GM21515 (cell line): ENCODE results near the gene SELENBP1.
"Not testable (repeated sequence)": the region's sequence is repeated elsewhere in the genome, so short reads cannot be mapped to it uniquely, and the experiment has no call there.

Experiments used
- ATAC-seq: cut with Tn5 transposase; IDR thresholded peaks from one replicate; pipeline ENCODE4 v1.9.1; 2021; ENCODE audit not compliant: unreplicated experiment

SELENBP1 gene

DNA sequence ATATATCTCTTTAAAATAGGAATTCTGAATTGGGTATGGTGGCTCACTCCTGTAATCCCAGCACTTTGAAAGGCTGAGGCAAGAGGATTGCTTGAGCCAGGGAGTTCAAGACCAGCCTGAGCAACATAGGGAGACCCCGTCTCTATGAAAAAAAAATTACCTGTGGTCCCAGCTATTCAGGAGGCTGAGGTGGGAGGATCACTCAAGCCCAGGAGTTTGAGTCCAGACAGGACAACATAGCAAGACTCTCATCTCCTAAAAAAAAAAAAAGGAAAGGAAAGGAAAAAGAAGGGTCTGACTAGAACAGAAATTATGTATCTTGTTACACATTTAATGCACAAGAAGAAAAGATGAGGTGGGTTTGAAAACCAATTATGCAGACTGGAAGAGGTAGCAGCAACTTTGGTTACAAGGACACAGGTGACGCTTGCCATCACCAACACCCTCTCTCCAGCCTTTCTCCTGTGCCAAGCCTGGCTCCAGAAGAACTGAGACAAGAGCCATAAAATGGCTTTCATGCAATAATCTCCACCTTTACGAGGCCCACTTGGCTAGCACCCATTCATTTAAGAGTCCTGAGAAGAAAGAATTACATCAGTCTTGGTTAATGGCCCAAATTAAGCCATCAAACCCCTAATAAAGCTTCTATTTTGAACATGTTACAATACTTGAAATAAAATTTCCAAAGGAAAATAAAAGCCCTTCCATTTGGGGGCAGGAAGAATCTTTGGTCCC lies 4.8 kb upstream of the SELENBP1 start:
- no peak for ATAC-seq

DNA sequence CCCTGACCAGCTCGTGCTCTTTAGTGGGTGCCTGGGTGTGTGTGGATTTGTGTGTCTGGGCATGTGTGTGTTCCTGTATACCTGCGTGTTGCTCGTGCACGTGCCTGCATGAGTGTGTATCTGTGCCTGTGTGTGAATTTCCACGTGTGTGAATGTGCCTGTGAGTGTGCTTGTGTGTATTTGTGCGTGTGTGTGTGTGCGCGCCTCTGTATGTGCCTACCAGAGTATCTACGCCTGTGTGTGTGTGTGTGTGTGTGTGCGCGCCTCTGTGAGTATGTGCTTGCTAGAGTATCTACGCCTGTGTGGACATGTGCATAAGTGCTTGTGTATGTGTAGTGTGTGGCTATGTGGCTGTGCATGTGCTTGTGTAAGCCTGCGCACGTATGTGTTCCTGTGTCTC lies 691 bp upstream of the SELENBP1 start:
- ATAC-seq = no peak

DNA sequence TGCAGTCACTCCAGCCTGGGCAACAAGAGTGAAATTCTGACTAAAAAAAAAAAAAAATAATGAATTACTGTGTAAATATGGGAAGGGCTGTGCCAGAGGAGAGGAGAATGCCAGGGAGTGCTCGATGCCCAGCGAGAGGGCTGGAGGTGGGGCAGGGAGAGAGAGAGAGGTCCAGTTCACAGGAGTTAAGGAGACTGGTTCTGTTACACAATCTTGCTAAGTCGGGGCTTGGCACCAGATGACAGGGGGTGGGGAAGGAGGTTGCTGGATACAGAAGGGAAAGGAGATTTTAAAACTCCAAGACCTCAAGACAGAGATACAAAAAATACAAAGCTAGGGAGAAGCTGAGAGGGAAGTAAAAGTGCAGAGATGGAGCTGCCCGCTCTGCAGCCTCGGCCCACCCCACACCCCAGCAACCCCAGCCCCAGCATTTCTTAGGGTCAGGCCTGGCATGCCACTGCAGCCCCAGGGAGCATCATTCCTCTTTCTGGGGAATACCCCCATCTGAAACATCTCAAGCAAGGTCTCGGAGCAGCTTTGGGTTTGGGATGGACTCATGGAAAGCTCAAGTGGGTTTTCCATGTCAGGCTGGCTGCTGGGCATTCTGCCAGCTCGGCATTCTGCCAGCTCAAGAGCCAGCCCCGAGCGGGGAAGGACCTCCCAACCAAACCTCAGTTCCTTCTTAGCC lies 991 bp downstream of the SELENBP1 start:
- no peak for ATAC-seq

DNA sequence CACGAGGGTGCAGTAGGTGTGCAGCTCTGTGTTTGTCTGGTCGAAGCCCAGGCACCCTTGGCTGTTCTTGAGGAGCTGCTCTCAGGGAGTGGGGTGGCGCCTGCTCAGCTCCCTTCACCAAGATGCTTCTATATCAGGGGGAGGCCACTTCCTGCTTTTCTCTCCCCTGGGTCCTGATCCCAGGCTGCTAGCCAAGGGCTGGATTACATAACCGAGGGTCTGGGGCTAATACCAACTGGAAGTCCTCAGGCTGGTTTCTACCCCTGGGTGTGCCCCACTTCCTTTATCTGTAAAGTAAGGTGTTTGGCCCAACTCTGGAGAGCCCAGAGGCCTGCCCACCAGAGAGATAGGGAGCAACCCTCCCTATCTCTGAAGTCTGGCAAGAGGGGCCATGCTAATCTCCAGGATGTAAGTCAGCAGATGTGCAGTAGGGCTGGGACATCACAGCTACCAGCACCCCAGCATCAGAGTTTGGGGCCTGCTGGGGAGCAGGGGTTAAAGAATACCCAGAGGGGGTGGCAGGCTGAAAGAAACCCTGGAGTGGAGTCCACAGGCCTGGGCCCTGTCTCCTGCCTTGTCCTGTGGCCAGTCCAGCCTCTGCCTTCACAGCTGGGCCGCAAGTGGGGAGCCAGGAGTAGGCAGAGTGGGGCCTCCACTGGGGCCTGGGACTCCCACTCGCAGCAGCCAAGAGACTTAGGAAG lies 2.1 kb downstream of the SELENBP1 start:
- ATAC-seq = no peak

DNA sequence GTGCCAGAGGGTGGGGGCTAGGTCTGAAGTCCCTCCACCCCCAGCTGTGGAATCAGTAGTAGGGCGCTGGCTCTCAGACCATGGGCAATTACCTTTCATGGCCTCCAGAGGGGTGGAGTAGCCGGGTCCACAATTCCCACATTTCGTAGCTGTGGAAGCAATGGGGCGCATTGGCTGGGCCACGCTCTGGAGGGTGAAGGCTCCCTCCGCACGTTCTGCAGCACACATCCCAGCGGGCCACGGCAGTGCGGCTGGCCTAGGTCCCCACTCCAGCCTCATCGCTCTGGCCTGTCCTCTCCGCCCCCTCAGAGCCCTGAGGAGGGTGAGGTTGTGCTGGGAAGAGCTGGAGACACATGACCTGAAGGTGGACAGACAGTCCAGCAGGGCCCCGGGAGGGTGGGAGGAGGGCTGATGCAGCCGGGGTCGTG lies 2.9 kb downstream of the SELENBP1 start:
- no peak for ATAC-seq

DNA sequence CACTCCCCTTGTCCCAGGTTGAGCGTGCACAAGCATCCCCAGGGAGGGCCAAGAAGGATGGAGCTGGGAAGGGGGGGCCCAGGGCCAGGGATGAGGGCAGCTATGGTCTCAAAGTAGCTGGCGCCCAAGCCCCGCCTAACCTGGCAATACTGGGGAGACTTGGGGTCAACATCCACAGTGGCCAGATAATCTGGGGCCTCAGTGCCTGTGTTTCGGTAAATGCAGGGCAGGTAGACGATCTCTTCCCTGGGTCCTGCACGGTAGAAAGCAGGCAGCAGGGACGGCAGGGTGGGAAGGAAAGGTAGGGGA lies 3.2 kb downstream of the SELENBP1 start:
- ATAC-seq = no peak

DNA sequence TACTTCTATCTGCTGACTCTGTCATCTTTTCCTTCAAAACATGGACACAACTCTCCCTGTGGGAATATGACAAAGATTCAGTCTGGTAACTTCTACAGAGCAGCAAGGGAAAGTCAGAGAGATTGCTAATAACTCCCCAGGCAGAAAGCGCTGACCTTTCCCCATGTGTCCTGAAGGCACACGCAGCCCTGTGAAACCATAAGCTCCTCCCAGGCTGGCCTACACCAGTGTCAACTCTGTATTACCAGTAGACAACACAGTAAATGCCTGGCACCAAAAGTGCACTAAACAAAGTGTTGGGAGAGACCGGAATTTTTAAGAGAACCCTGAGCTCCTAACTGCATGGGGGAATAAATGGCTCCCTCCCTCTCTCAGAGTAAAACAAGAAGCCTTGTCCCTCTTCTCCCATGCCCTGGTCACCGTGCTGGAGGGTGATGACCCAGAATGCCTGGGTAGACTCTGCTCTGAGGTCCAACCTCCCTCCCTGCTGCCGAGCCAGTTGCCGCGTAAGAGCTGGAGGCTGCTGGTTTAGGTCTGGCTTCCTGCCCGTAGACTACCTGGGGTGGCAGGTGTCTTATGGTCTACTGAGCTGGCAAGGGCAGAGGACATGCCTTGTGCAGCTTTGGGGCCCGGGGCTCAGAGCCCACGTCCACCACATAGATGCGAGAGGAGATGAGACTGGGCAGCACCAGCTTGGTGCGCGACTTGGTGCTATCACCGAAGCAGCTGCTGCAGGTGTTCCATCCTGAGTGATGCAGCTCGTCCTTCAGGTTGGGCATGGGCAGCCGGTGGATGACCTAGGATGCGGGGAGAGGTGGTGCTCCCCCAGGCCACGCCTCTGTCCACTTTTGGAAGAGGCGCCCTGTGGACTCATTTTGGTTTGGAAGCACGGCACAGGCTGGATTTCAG lies 3.9 kb downstream of the SELENBP1 start:
- no peak for ATAC-seq

DNA sequence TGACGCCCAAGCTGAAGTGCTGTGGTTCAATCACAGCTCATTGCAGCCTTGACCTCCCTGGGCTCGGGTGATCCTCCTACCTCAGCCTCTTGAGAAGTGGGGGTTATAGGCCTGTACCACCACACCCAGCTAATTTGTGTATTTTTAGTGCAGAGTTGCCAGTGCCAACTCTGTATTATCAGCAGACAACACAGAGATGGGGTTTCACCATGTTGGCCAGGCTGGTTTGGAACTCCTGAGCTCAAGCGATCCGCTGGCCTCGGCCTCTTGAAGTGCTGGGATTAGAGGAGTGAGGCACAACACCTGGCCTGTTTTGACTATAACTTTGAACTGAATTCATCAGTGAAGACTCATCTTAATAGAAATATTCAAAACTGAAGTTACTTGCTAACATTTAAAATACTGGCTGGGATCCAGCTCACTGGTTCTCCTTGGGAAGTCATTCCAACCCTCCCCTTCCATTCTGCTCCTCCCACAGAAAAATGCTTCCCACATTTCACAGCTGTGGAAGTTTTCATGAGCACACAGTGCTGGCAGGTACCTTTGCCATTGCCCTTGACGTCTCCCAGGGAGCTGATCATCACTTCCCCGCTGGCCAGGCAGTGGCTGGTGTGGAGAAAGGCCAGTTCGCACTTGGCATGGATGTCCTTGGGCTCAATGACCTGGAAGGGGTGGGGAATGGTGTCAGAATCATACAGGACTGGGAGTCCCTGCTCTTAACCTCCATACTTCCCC lies 4.7 kb downstream of the SELENBP1 start:
- no peak for ATAC-seq

DNA sequence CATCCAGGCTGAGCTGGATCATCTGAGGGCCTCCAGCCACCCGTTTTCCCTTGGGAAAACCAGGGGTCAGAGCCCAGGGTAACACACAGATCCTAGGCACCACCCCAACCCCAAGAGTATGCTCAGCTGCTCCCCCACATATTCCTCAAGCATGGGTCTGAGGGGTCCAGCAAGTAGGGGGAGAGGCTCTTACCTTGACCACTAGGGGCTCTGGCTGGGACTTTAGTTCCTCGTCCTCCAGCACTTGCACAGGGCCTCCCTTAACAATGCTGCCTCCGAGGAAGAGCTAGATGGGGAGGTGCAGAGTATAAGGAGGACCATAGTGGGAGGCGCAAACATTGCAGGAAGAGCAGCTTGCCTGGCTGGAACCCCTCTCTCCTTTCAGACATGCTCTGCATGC lies 7.5 kb downstream of the SELENBP1 start:
- ATAC-seq = no peak

DNA sequence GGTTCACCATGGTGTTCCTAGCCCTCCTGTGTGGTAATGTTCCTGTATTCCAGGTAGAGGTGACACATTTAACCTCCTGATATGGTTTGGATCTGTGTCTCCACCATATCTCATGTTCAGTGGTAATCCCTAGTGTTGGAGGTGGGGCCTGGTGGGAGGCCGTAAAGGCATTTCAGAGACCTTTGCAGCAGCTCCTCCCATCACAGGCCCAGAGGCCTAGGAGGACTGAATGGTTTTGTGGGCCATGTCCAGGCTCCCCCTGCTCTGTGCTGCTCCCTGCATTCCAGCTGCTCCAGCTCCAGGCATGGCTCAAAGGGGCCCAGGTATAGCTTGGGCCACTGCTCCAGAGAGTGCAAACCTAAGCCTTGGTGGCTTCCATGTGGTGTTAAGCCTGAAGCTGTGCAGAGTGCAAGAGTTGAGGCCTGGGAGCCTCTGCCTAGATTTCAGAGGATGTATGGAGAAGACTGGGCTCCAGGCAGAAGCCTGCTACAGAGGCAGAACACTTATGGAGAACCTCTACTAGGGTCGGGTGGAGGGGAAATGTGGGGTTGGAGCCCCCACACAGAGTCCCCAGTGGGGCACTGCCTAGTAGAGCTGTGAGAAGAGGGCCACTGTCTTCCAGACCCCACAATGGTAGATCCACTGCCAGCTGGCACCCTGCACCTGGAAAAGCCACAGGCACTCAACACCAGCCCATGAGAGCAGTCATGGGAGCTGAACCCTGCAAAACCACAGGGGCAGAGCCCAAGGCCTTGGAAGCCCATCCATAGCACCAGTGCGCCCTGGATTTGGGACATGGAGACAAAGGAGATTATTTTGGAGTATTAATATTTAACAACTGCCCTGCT lies 10.0 kb downstream of the SELENBP1 start:
- ATAC-seq = no peak

DNA sequence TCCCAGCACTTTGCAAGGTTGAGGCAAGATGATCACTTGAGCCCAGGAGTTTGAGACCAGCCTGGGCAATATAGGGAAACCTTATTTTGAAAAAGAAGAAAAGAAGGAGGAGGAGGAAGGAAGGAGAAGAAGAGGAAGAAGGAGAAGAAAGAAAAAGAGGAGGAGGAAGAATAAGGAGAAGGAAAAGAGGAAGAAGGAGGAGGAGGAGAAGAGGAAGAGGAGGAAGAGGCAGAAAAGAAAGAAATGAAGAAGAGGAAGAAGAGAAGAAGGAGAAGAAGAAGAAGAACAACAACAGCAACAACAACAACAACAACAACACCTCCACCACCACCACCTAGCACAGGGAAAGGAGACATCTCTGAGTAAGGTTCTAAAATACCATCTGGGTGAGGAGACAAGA lies 10.6 kb downstream of the SELENBP1 start:
- no peak for ATAC-seq

DNA sequence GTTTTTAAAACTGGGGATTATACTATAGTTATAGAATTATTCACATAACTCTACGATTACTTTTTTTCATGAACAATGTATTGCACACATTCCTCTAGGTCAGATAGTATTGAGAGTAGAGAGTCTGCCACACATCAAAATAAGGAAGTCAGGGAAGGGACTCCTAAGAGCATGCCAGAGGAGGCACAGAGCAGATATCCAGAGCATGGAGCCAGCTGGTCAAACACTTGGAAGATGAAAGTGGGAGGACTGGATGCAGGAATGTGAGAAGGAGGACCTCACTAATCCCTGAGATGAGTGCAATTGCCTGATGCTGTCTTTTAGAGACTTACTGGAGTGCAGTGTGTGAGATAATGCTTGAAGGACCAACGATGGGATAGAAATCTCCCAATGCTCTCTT lies 15.8 kb downstream of the SELENBP1 start:
- ATAC-seq = no peak

DNA sequence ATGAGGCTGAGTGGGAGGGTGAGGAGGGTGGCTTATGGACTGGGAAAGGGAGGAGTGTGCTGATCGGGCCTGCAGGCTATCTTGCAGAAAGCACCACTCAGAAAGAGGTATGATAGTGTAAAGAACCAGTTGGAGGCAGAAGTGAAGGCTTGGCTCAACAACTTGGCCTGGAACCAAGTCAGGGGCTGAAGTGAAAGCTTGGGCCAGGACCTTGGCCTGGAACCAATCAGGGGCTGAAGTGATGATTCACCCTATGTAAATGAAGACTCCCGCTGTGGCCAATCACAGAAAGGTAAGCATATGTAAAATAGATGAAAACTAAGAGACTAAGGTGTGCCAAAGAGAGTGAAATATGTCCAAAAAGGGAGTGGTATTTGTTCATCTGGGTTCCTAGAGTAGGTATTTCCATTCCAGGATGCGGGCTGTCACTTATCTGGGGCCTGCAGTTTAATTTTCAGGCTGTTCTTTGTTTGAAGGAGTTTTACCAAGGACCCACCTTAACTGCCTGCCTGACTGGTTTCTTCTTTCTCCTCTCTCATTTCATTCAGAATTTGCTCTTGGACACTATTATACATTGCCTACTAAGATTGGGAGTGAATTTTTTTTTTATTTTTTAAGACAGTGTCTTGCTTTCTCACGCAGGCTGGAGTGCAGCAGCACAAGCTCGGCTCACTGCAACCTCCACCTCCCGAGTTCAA lies 20.3 kb downstream of the SELENBP1 start:
- ATAC-seq = no peak

DNA sequence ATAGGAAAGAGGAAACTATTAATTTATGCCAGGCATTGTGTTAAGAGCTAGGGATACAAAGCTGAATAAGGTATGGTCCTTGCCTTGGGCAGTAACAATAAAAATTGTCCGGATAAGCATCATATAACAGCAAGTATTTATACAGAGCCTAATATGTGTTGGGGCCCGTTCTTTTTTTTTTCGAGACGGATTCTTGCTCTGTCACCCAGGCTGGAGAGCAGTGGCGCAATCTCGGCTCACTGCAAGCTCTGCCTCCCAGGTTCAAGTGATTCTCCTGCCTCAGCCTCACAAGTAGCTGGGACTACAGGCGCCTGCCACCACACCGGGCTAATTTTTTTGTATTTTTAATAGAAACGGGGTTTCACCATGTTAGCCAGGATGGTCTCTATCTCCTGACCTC lies 22.2 kb downstream of the SELENBP1 start:
- not testable (repeated sequence) for ATAC-seq

DNA sequence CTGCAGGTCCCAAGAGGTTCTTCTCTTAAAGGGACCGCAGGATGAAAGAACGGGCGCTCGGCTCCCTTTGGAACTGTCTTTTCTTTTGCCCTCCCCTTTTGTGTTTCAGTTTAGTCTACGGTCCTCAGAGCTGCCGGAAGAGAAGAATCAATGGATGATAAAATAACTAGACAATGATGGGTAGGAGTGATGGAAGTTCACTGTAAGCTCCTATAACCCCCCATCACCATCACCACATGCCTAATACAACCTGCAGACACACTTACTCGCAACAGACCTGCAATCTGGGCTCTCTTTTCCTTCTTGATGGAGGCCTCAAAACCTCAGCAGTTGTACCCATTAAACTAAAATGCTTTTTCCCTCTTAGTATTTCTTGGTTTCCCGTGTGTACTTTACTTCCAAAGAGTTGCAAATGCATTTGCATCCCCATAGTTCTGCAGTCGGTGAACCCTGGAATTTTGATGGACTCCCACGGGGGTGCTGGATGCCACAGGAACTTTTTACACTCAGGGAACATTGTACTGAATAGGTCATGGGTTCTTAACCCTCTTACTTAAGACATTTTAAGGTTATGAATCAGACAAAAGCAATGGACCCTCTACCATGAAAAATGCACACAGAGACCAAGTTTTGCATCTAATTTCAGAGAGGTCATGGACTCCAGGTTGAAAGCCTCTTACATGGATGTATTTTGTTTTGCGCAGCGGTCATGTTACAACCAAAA lies 24.8 kb downstream of the SELENBP1 start:
- no peak for ATAC-seq

DNA sequence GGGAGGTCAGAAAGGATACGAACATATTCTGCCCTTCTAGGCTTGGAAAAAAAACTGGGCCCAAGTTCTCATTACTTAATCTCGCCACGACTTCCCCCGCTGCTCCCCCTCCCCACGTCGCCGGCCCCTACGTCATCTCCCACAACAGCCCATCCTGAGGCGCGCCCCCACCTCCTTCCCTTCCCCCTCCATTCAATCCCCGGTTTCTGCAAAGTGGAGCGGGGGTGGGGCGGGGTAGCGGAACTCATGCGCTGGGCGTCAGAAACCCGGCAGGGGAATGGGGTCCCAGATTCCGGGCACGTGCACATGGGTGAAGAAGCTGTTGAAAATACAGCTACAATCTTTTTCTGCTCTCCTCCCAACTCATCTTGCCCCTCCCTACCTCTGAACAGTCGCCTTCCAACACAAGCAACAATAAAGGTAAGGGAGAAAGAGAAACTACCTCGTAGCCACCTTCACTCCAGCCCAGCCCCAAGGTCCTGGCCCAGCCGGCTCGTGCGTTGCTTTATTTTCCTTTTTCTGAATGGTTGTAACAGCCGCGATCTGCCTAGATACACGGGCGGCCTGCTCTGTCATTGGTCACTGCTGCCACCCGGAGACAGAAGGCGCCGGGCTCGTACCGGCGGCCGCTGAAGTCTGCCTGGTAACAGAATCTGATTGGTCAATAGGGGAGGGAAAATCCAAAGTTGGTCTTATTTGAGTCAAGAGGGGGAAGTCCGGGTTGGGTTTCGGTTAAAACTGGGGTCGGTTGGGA lies 25.6 kb downstream of the SELENBP1 start, which contains the start of gene RFX5:
Gene RFX5 (minus strand): TSS at position 484 of the 754 bp plus-strand sequence. CDS start 932 bp downstream, outside the sequence.
- ATAC-seq = peak; percentile 95

DNA sequence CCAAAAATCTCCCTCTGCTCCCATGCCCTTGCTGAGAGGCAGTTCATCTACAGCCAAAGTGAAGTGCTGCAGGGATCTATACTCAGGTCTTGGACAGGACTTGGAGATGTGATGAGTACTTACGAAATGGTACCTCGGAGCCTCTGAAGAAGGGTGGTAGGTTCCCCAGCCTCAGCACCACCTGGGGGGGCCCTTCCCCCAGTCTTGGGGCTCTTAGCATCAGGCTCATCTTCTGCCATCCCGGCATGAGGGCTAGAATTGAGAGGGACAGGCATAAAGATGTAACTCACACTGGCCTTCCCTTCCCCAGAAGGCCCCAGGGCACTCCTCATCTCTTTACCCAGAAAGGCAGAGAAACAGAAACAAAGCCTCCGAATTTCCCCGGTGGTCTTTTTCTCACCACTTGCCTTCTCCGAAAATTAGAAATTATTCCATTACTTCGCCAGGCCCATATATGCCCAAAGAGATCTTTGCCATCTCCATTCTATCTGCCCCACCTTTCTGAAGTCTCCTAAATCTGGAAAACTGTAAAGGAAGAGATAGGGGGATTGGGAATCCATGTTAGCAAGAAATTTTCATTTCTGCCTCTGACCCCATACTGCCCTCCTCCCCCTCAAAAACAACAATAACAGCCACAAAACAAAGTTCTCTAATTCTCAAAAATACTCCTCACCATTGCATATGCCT lies 26.3 kb downstream of the SELENBP1 start:
- ATAC-seq = no peak
